Neuronal stem cell (in vitro differentiated cells): ENCODE data around the gene VPS37B.

Experiments
- DNase-seq: peaks from one replicate; pipeline ENCODE4 v3.0.0-alpha.2; 2013; ENCODE audit warnings: low spot score
- H2AFZ ChIP-seq: one replicate; pipeline ENCODE4 v1.6.1; 2013; ENCODE audit warnings: mild to moderate bottlenecking, low read length, inconsistent platforms
- H2AK5ac ChIP-seq: 2 replicates; pipeline ENCODE4 v1.6.1; 2013; ENCODE audit warnings: low read depth, mild to moderate bottlenecking, inconsistent platforms, low read length, moderate library complexity, mixed read lengths
- H2BK120ac ChIP-seq: 2 replicates; pipeline ENCODE4 v1.6.1; 2013; ENCODE audit warnings: low read depth, mild to moderate bottlenecking, inconsistent platforms, low read length, moderate library complexity, mixed read lengths
- H2BK12ac ChIP-seq: one replicate; pipeline ENCODE4 v1.6.1; 2013; ENCODE audit warnings: low read length, inconsistent platforms
- H2BK15ac ChIP-seq: 2 replicates; pipeline ENCODE4 v1.6.1; 2013; ENCODE audit warnings: mild to moderate bottlenecking, low read length, inconsistent platforms, mixed read lengths
- H2BK5ac ChIP-seq: one replicate; pipeline ENCODE4 v1.6.1; 2013; ENCODE audit warnings: inconsistent platforms, mild to moderate bottlenecking, low read length, moderate library complexity
- H3K14ac ChIP-seq: one replicate; pipeline ENCODE4 v1.6.1; 2013; ENCODE audit warnings: low read length, inconsistent platforms
- H3K18ac ChIP-seq: 2 replicates; pipeline ENCODE4 v1.6.1; 2013; ENCODE audit warnings: low read length, inconsistent platforms
- H3K23ac ChIP-seq: 2 replicates; pipeline ENCODE4 v1.6.1; 2013; ENCODE audit warnings: low read depth, mild to moderate bottlenecking, mixed read lengths, low read length, inconsistent platforms; ENCODE audit not compliant: poor library complexity
- H3K27ac ChIP-seq: replicated peaks from 3 replicates; pipeline ENCODE4 v1.5.1; 2013; ENCODE audit warnings: low read length, inconsistent platforms
- H3K27me3 ChIP-seq, 3 experiments: 2 replicates each; pipeline ENCODE4 v1.6.1; 2013; ENCODE audit warnings: low read length in 3 of 3, mild to moderate bottlenecking in 2 of 3, inconsistent platforms in 1 of 3, low read depth in 1 of 3, mixed read lengths in 1 of 3, moderate library complexity in 1 of 3; ENCODE audit not compliant: control insufficient read depth in 3 of 3, insufficient read depth in 3 of 3
- H3K36me3 ChIP-seq, 2 donors: replicated peaks in 1 of 2; 2 replicates each; pipeline ENCODE4 v1.6.1; 2013; ENCODE audit warnings: low read length in 2 of 2; ENCODE audit not compliant: control insufficient read depth in 2 of 2, insufficient read depth in 2 of 2
- H3K4ac ChIP-seq: 2 replicates; pipeline ENCODE4 v1.6.1; 2013; ENCODE audit warnings: inconsistent platforms, mild to moderate bottlenecking, low read length, moderate library complexity
- H3K4me1 ChIP-seq, 2 donors: 1 replicate in 1 of 2; 2 replicates in 1 of 2; pipeline ENCODE4 v1.6.1; 2013; ENCODE audit warnings: low read length in 2 of 2, low read depth in 1 of 2; ENCODE audit not compliant: control insufficient read depth in 2 of 2, insufficient read depth in 1 of 2
- H3K4me2 ChIP-seq: one replicate; pipeline ENCODE4 v1.6.1; 2013; ENCODE audit warnings: mild to moderate bottlenecking, low read length, inconsistent platforms; ENCODE audit not compliant: insufficient read depth, poor library complexity, severe bottlenecking
- H3K4me3 ChIP-seq, 2 donors: 2 replicates each; pipeline ENCODE4 v1.5.1; 2013; ENCODE audit warnings: low read length in 2 of 2, mild to moderate bottlenecking in 2 of 2, inconsistent platforms in 1 of 2, moderate library complexity in 1 of 2
- H3K79me1 ChIP-seq: one replicate; pipeline ENCODE4 v1.6.1; 2013; ENCODE audit warnings: low read depth, mild to moderate bottlenecking, inconsistent platforms, low read length, moderate library complexity
- H3K9ac ChIP-seq: one replicate; pipeline ENCODE4 v1.6.1; 2013; ENCODE audit warnings: mild to moderate bottlenecking, low read depth, low read length, inconsistent platforms; ENCODE audit not compliant: poor library complexity
- H3K9me3 ChIP-seq, 2 donors: replicated peaks in 1 of 2; 2 replicates each; pipeline versions ENCODE3 to v1.6.1; 2013; ENCODE audit warnings: low read length in 2 of 2, mild to moderate bottlenecking in 2 of 2, inconsistent platforms in 1 of 2, low read depth in 1 of 2, mixed read lengths in 1 of 2, moderate library complexity in 1 of 2; ENCODE audit not compliant: control insufficient read depth in 2 of 2, insufficient read depth in 1 of 2
- H4K8ac ChIP-seq: one replicate; pipeline ENCODE4 v1.6.1; 2013; ENCODE audit warnings: low read depth, mild to moderate bottlenecking, inconsistent platforms, low read length, moderate library complexity
- H4K91ac ChIP-seq: one replicate; pipeline ENCODE4 v1.6.1; 2013; ENCODE audit warnings: low read length, low read depth, mild to moderate bottlenecking, inconsistent platforms; ENCODE audit not compliant: poor library complexity
- WGBS, 2 donors: extraction: QIAGEN DNeasy Blood & Tissue Kit; methylation state at CpG; one replicate each; pipeline ENCODE4 v1.1.7; 2013; ENCODE audit warnings: missing lambda C conversion rate in 2 of 2, mixed read lengths in 1 of 2; ENCODE audit not compliant: insufficient read length in 2 of 2, insufficient replicate concordance in 1 of 2; ENCODE audit errors: extremely low coverage in 2 of 2; 5-methylcytosine and 5-hydroxymethylcytosine counted together

VPS37B gene

GRCh38 chr12:122886851-122887818 lies 8.8 kb downstream of the VPS37B start:
- Histone ChIP-seq H2BK5ac (no peak overlapping the region), H3K4me2 (no peak overlapping the region), H4K8ac (no peak overlapping the region), H2AFZ (no peak overlapping the region), H2AK5ac (no peak overlapping the region), H2BK12ac (no peak overlapping the region), H4K91ac (no peak overlapping the region), H2BK120ac (no peak overlapping the region), H3K14ac (no peak overlapping the region), H3K27ac (no peak overlapping the region), H3K9me3 (peaks cover 0 to 2% of the 10 kb centered on the region in 2 donors), H3K4ac (no peak overlapping the region), H3K18ac (no peak overlapping the region), H3K9ac (no peak overlapping the region), H3K27me3 (no peaks in the 10 kb centered on the region), H3K36me3 (peaks cover 0 to 3% of the 10 kb centered on the region in 2 donors), H2BK15ac (no peak overlapping the region), H3K79me1 (peaks cover 11% of the 10 kb centered on the region), H3K4me1 (peaks cover 31 to 44% of the 10 kb centered on the region in 2 donors), H3K4me3 (no peak overlapping the region), H3K23ac (no peak overlapping the region)
- DNase-seq: no peak
- WGBS, 2 donors: no CpG with 5 or more reads among the region's 10 CpGs

- H3K9ac ChIP-seq: no peak overlapping the region
- H4K91ac ChIP-seq: no peak overlapping the region
- H3K4me1 ChIP-seq: peaks cover 30 to 38% of the 10 kb centered on the region in 2 donors
- H2BK12ac ChIP-seq: no peak overlapping the region
- H3K27ac ChIP-seq: no peak overlapping the region
- H3K79me1 ChIP-seq: peaks cover 11% of the 10 kb centered on the region
- no peak overlapping the region for H2BK15ac ChIP-seq
- peaks cover 0 to 3% of the 10 kb centered on the region in 2 donors for H3K36me3 ChIP-seq
- no peak overlapping the region for H2AFZ ChIP-seq
- H2BK5ac ChIP-seq: no peak overlapping the region
- WGBS, 2 donors: no CpG with 5 or more reads among the region's 8 CpGs
- H3K4me3 ChIP-seq: no peak overlapping the region
- H2BK120ac ChIP-seq: no peak overlapping the region
- H3K9me3 ChIP-seq: peaks cover 0 to 2% of the 10 kb centered on the region in 2 donors
- H3K4ac ChIP-seq: no peak overlapping the region
- no peak overlapping the region for H3K14ac ChIP-seq
- no peak for DNase-seq
- no peak overlapping the region for H3K23ac ChIP-seq
- H3K27me3 ChIP-seq: no peaks in the 10 kb centered on the region
- no peak overlapping the region for H4K8ac ChIP-seq
- H2AK5ac ChIP-seq: no peak overlapping the region
- H3K4me2 ChIP-seq: no peak overlapping the region
- no peak overlapping the region for H3K18ac ChIP-seq
Measured at GRCh38 chr12:122886161-122886560, 9.8 kb downstream of the VPS37B start.

GRCh38 chr12:122884860-122885259 lies 11.1 kb downstream of the VPS37B start:
- H3K4me3 ChIP-seq: no peak overlapping the region
- peaks cover 32 to 43% of the 10 kb centered on the region in 2 donors for H3K4me1 ChIP-seq
- no peak overlapping the region for H3K4ac ChIP-seq
- no peak overlapping the region for H3K14ac ChIP-seq
- peaks cover 11% of the 10 kb centered on the region for H3K79me1 ChIP-seq
- DNase-seq: no peak
- H3K27ac ChIP-seq: no peak overlapping the region
- no peak overlapping the region for H2BK15ac ChIP-seq
- H3K27me3 ChIP-seq: no peaks in the 10 kb centered on the region
- peaks cover 0 to 2% of the 10 kb centered on the region in 2 donors for H3K9me3 ChIP-seq
- no peak overlapping the region for H2AK5ac ChIP-seq
- H3K4me2 ChIP-seq: no peak overlapping the region
- no peak overlapping the region for H3K23ac ChIP-seq
- H2BK12ac ChIP-seq: no peak overlapping the region
- peaks cover 0 to 6% of the 10 kb centered on the region in 2 donors for H3K36me3 ChIP-seq
- WGBS, 2 donors: no CpG with 5 or more reads among the region's 4 CpGs
- no peak overlapping the region for H2BK5ac ChIP-seq
- no peak overlapping the region for H4K8ac ChIP-seq
- H3K9ac ChIP-seq: no peak overlapping the region
- no peak overlapping the region for H4K91ac ChIP-seq
- H3K18ac ChIP-seq: no peak overlapping the region
- H2AFZ ChIP-seq: no peak overlapping the region
- H2BK120ac ChIP-seq: no peak overlapping the region

- H3K18ac ChIP-seq: no peak overlapping the region
- no peaks in the 10 kb centered on the region for H3K27me3 ChIP-seq
- no peak overlapping the region for H3K14ac ChIP-seq
- H3K4me3 ChIP-seq: no peak overlapping the region
- H2AFZ ChIP-seq: no peak overlapping the region
- H3K4me1 ChIP-seq: peaks cover 31 to 41% of the 10 kb centered on the region in 2 donors
- H3K27ac ChIP-seq: no peak overlapping the region
- H3K4me2 ChIP-seq: no peak overlapping the region
- H2BK120ac ChIP-seq: no peak overlapping the region
- no peak overlapping the region for H2BK12ac ChIP-seq
- H3K9ac ChIP-seq: no peak overlapping the region
- H3K79me1 ChIP-seq: peaks cover 11% of the 10 kb centered on the region
- peaks cover 0 to 2% of the 10 kb centered on the region in 2 donors for H3K9me3 ChIP-seq
- DNase-seq: no peak
- no peak overlapping the region for H2AK5ac ChIP-seq
- H3K23ac ChIP-seq: no peak overlapping the region
- no peak overlapping the region for H4K8ac ChIP-seq
- peaks cover 0 to 8% of the 10 kb centered on the region in 2 donors for H3K36me3 ChIP-seq
- no peak overlapping the region for H3K4ac ChIP-seq
- H2BK5ac ChIP-seq: no peak overlapping the region
- WGBS, 2 donors: no CpG with 5 or more reads among the region's 6 CpGs
- H2BK15ac ChIP-seq: no peak overlapping the region
- H4K91ac ChIP-seq: no peak overlapping the region
Measured at GRCh38 chr12:122884091-122884826, 11.7 kb downstream of the VPS37B start.
